Ascending aorta (tissue), 2 donors: ENCODE results near the gene EEF1AKMT2. TPM values are rescaled to one million over a fixed set of nuclear protein-coding genes. Genes with fewer than 3 reads are reported as not detected.

Experiments
- DNase-seq, 2 donors: peaks; one replicate each; pipeline ENCODE4 v3.0.0-alpha.2; 2019; ENCODE audit warnings: low spot score in 2 of 2
- H3K27ac ChIP-seq, 2 donors: fragments of 200-600 bp; sonication (generic); one replicate each; pipeline ENCODE4 v1.5.1; 2016 to 2017; ENCODE audit warnings: mild to moderate bottlenecking in 1 of 2
- H3K27me3 ChIP-seq: fragments of 200-600 bp; sonication (generic); one replicate; pipeline ENCODE4 v1.5.1; 2017
- H3K36me3 ChIP-seq, 2 donors: fragments of 200-600 bp; sonication (generic); one replicate each; pipeline ENCODE4 v1.5.1; 2016
- H3K4me1 ChIP-seq, 2 donors: fragments of 200-600 bp; sonication (generic); one replicate each; pipeline ENCODE4 v1.5.1; 2016 to 2017; ENCODE audit warnings: mild to moderate bottlenecking in 1 of 2
- H3K4me3 ChIP-seq, 2 donors: fragments of 200-600 bp; sonication (generic); one replicate each; pipeline ENCODE4 v1.5.1; 2016 to 2017; ENCODE audit warnings: mild to moderate bottlenecking in 1 of 2
- H3K9me3 ChIP-seq, 2 donors: fragments of 200-600 bp; sonication (generic); one replicate each; pipeline ENCODE4 v1.5.1; 2016
- intact Hi-C: fragments of 100-400 bp; cut with DNase I; formaldehyde crosslinking; loops from one replicate; pipeline ENCODE4 v1.15.1; 2023
- total RNA-seq: library from RNA; depleted of rRNA; stranded (reverse); fragments of >200 nt; gene quantifications from one replicate; pipeline ENCODE4 v1.1.0, GENCODE V29; 2016
- TF ChIP-seq, protein P1 (sequence below), 3 experiments: fragments of 200-600 bp in 2 of 3; fragments of 450-650 bp in 1 of 3; sonication (generic) in 2 of 3; IDR thresholded peaks; one replicate each; pipeline ENCODE4 v1.5.1; 2016 to 2019; ENCODE audit warnings: antibody characterized with exemption in 3 of 3, mild to moderate bottlenecking in 1 of 3, moderate library complexity in 1 of 3

The EEF1AKMT2 gene
- total RNA-seq, 1 donor from 2014 or later, result 10.5 TPM

- intact Hi-C loops, result loop anchor here (1.0 to 10.0 kb wide), 10 partner anchors 93 to 1586 kb away; partner anchors contain the start of genes BUB3, CTBP2 and OAT
- Histone ChIP-seq H3K36me3 (no peaks in the 10 kb centered on the region), H3K27me3 (no peaks in the 10 kb centered on the region), H3K4me1 (peaks cover 15 to 63% of the 10 kb centered on the region in 2 donors), H3K4me3 (peak overlapping the region; percentile 31 to 44), H3K9me3 (no peaks in the 10 kb centered on the region), H3K27ac (peak overlapping the region; percentile 63 to 73)
- peak in 1 of 2 donors; percentile 82 for DNase-seq
- TF ChIP-seq, protein P1, sequence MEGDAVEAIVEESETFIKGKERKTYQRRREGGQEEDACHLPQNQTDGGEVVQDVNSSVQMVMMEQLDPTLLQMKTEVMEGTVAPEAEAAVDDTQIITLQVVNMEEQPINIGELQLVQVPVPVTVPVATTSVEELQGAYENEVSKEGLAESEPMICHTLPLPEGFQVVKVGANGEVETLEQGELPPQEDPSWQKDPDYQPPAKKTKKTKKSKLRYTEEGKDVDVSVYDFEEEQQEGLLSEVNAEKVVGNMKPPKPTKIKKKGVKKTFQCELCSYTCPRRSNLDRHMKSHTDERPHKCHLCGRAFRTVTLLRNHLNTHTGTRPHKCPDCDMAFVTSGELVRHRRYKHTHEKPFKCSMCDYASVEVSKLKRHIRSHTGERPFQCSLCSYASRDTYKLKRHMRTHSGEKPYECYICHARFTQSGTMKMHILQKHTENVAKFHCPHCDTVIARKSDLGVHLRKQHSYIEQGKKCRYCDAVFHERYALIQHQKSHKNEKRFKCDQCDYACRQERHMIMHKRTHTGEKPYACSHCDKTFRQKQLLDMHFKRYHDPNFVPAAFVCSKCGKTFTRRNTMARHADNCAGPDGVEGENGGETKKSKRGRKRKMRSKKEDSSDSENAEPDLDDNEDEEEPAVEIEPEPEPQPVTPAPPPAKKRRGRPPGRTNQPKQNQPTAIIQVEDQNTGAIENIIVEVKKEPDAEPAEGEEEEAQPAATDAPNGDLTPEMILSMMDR (IDR thresholded peaks at IDR 0.05), result no peak
These were observed 51.1 kb downstream of the EEF1AKMT2 start for GRCh38 chr10:124740369-124741280.

DNA sequence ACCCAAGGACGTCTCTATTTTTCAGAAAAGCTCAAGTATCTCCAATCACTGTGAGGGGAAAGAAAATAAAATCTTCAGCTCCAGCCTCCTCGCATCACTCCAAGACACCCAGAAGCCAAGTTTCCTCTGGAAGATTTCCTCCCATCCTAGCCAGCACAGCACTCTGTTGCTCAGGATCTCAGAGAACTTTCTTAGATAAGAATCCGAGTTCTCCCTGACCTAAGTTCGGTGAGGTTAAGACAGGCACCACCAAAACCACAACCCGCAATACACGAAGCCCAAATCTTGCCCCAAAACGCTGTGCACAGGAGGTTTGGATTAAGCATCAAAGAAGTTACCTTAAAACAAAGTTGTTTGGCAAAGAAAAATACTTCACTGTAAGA is 51.7 kb downstream of the EEF1AKMT2 start:
- TF ChIP-seq, protein P1 (IDR thresholded peaks at IDR 0.05), result no peak
- Histone ChIP-seq H3K4me1 (peaks cover 15 to 60% of the 10 kb centered on the region in 2 donors), H3K9me3 (no peaks in the 10 kb centered on the region), H3K4me3 (peak overlapping the region; percentile 31 to 44), H3K27me3 (no peaks in the 10 kb centered on the region), H3K36me3 (no peaks in the 10 kb centered on the region), H3K27ac (peak overlapping the region; percentile 63 to 73)
- peak in 1 of 2 donors; percentile 53 for DNase-seq
- intact Hi-C loops, result loop anchor here (5.0 to 10.0 kb wide), 7 partner anchors 93 to 1585 kb away; partner anchors contain the start of genes BUB3, CTBP2 and OAT

DNA sequence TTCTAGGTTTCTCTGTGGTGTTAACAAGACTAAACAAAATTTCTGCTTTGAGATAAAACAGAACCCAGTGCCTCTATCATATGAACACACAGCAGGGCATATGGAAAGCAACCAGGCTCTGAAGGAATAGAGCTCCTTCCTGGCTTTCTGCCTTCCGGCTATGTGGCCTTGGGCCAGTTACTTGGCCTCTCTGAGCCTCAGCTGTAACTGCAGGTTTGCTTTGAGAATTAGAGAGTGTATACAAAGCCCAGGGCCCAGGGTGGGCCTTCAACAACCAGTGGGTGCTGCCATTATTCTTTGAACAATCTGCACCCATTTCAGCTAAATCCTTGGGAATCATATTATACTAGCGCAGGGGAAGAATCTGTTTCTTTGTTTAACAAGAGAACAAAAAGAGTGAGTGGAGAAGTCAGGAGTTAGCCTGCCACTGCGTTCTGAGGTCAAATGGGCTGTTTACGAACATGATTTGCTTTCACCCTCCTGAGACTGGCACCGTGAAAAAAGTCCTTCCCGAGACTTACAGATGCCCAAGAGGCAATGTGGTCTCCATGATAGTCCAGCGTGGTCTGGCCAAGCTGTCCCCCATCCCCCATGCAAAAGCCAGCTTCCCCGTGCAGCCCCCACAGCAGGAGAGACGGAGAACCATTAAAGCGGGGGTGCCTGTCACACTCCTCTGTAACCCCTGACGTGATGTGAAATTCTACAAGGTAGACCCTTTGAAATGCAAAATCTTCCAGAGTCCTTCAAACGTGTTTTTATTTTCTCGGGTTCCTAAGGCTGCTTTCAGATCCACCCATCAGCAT is 52.4 kb downstream of the EEF1AKMT2 start:
- H3K4me1 ChIP-seq, result peaks cover 16 to 63% of the 10 kb centered on the region in 2 donors

DNA sequence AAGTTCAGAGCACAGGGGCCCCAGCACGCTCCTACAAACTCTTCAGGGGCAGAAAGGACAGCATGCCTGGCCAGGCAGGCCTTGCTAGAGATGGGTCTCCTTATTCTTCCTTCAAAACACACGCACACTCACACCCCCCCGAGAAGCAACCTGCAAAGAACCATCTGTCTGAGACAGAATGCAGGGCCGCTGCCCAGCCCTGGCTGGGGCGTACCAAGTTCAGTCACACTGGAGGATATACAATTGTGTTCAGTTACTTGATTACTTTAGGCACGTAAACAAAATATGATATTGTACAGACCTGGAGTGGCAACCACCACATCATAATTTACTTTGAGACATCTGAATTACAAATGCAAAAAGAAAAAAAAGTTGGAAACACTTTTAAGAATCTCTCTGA is 53.2 kb downstream of the EEF1AKMT2 start:
- DNase-seq, result peak in 1 of 2 donors; percentile 52
- Histone ChIP-seq H3K36me3 (no peaks in the 10 kb centered on the region), H3K27ac (peak overlapping the region in 1 of 2 donors; percentile 73), H3K4me1 (peaks cover 24 to 68% of the 10 kb centered on the region in 2 donors), H3K27me3 (no peaks in the 10 kb centered on the region), H3K4me3 (no peak overlapping the region), H3K9me3 (no peaks in the 10 kb centered on the region)
- intact Hi-C loops, result no loop called here
- TF ChIP-seq, protein P1 (IDR thresholded peaks at IDR 0.05), result no peak

More for the DNA sequence above, 52.4 kb downstream of the EEF1AKMT2 start:
- TF ChIP-seq, protein P1 (IDR thresholded peaks at IDR 0.05), result no peak
- Histone ChIP-seq H3K36me3 (no peaks in the 10 kb centered on the region), H3K4me3 (no peak overlapping the region), H3K27me3 (no peaks in the 10 kb centered on the region), H3K27ac (peak overlapping the region; percentile 63 to 73), H3K9me3 (no peaks in the 10 kb centered on the region)
- DNase-seq, result peak in 1 of 2 donors; percentile 50
- intact Hi-C loops, result no loop called here

- no peak overlapping the region for H3K4me3 ChIP-seq
- intact Hi-C loops, result loop anchor here (2.0 kb wide), 1 partner anchor 33 kb away; no protein-coding TSS in a partner anchor
- peak in 1 of 2 donors; percentile 46 for DNase-seq
- H3K4me1 ChIP-seq, result peaks cover 31 to 71% of the 10 kb centered on the region in 2 donors
- TF ChIP-seq, protein P1 (IDR thresholded peaks at IDR 0.05), result no peak
- no peaks in the 10 kb centered on the region for H3K36me3 ChIP-seq
- H3K9me3 ChIP-seq, result no peaks in the 10 kb centered on the region
- H3K27ac ChIP-seq, result peak overlapping the region in 1 of 2 donors; percentile 59
- H3K27me3 ChIP-seq, result no peaks in the 10 kb centered on the region
These were observed 54.0 kb downstream of the EEF1AKMT2 start for GRCh38 chr10:124737708-124738107.
